GM18951 (cell line): Measurements from ENCODE around the gene DNAJB13.

Experiments used
- POLR2A ChIP-seq: IDR thresholded peaks from 4 replicates; pipeline ENCODE4 v1.6.1; 2011; ENCODE audit warnings: mild to moderate bottlenecking; ENCODE audit not compliant: insufficient read length, insufficient read depth; ENCODE audit errors: extremely low read depth
- in situ Hi-C: fragments of 300-500 bp; cut with MboI; formaldehyde crosslinking; loops from one replicate; pipeline ENCODE4 v1.12.0; 2022; ENCODE audit warnings: low sequenced_read_pairs, mixed read lengths, inconsistent platforms; ENCODE audit not compliant: unreplicated experiment

The DNAJB13 gene

GRCh38 chr11:74002832-74003231 is 52.0 kb downstream of the DNAJB13 start:
- in situ Hi-C loops: no loop called here
- TF ChIP-seq POLR2A: no peak

GRCh38 chr11:74004046-74004695 is 53.3 kb downstream of the DNAJB13 start:
- in situ Hi-C loops: no loop called here
- no peak for TF ChIP-seq POLR2A

- TF ChIP-seq POLR2A: no peak
- in situ Hi-C loops: no loop called here
Observed at GRCh38 chr11:74004759-74005615, 54.2 kb downstream of the DNAJB13 start.

GRCh38 chr11:74005721-74006517 is 55.1 kb downstream of the DNAJB13 start:
- no peak for TF ChIP-seq POLR2A
- in situ Hi-C loops: no loop called here

- in situ Hi-C loops: no loop called here
- TF ChIP-seq POLR2A: no peak
Observed at GRCh38 chr11:74006743-74007304, 56.0 kb downstream of the DNAJB13 start.

- TF ChIP-seq POLR2A: no peak
- in situ Hi-C loops: no loop called here
Observed at GRCh38 chr11:74007691-74008372, 57.0 kb downstream of the DNAJB13 start.

GRCh38 chr11:74008373-74009229 is 57.8 kb downstream of the DNAJB13 start, which contains the start of gene UCP3:
TSS of gene UCP3 (minus strand) at chr11:74009085. CDS start at chr11:74007042, 2,043 bp downstream.
- no peak for TF ChIP-seq POLR2A
- in situ Hi-C loops: no loop called here

- in situ Hi-C loops: no loop called here
- no peak for TF ChIP-seq POLR2A
Observed at GRCh38 chr11:74009230-74009547, 58.4 kb downstream of the DNAJB13 start.

GRCh38 chr11:74009675-74010305 is 59.0 kb downstream of the DNAJB13 start:
- no peak for TF ChIP-seq POLR2A
- in situ Hi-C loops: no loop called here

- in situ Hi-C loops: no loop called here
- no peak for TF ChIP-seq POLR2A
Observed at GRCh38 chr11:74010306-74011300, 59.8 kb downstream of the DNAJB13 start.
